ENCODE measurements around the gene WWOX. TPM values are rescaled to one million over a fixed set of nuclear protein-coding genes. Genes with fewer than 3 reads are reported as not detected.
"Not testable (repeated sequence)": the region's sequence is repeated elsewhere in the genome, so short reads cannot be mapped to it uniquely, and the experiment has no call there.

The WWOX gene
- total RNA-seq, 1 donor from 2014 or later: 13.1 TPM

DNA sequence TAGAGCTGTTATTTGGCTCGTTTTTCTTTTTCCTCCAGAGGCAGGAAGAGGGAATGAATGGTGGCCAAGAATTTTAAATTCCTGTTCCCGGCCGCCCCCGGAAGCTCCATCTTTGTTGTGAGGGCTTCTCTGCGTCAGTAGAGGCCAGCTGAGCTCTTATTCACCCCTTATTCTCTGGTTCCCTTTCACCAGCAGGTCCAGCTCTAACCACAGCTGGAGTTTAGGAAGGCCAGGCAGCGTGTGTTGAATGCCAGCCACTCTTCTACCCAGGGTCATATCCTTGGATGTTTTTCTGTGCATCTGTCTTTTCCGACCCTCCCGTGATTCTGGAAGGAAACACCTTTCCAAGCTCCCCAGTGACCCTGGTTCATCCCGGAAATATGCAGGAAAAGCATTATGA lies 570.5 kb downstream of the WWOX start:
- DNase-seq (ENCODE audit: missing footprints) (no peak), ATAC-seq (peak; percentile 67)
- intact Hi-C loops (cut with DNase I): no loop called here

DNA sequence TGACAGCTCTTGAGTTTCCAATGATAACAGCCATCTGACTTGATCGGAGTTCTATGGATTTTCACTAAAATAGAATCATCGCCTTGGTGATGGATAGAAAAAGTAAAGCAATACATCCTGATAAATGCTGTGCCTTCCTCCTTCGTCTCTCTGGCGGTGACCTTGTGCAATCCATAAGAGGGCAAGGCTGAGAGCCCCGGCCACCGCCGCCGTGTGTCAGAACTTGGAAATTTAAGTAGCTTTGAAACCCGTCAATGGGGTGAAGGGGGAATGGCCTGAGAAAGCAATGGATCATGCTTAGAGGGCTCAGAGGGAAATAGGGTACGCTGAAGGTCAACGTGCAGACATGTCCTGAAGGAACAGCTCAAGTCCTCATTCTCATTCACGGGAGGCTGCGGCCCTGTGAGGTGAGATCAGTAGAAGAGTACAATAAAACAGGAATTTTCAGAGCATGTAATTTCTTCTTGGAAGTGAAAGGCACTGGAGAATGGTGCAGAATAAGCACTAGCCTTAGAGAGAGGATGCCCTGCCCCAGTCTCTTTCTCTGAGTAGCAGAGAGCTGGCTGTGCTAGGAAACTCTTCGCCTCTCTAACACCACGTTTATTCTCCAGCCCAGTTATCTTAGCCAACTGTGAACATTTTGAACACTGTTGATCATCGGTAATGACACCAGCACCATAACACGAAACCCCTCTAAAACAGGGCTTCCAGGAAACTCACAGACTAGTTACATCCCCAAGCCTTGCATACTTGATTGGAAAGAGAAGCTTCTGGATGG lies 573.5 kb downstream of the WWOX start:
- DNase-seq (ENCODE audit: missing footprints) (no peak), ATAC-seq (no peak)
- intact Hi-C loops (cut with DNase I): no loop called here

DNA sequence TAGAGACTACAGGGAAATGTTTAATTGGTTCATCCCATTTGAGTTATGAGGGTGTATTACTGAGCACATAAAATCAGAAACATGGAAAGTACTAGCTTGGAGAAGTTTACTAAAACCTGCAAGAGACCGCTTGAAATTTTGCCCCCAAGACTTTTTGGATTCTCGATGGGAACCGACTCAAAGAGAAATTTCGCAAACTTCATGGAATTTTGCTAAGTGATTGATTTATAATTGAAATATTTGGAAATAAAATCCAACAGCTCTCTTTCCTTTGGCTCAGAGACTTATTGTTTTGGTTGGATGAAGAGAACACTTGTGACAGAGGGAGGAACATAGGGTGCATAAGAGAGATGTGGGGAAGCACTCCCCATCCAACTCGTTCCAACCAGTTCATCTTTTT lies 574.4 kb downstream of the WWOX start:
- intact Hi-C loops (cut with DNase I): no loop called here
- ATAC-seq: no peak
- DNase-seq (ENCODE audit: missing footprints): no peak

DNA sequence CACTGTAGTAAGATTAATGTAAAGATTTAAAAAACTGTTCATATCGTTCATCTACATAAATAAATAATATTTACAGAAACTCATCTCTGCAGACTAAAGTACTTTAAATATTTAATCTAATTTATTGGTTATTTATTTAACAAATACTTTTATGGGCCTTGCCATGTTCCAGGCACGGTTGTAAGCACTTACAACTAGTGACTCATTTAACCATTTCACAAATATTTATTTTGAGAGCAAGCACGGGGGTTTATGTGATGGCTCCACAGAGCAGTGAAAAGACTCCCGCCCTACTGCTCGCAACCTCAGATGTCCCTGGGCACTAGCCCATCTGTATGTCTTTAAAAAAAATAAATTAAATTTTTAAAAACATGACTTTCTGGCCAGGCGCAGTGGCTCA lies 575.9 kb downstream of the WWOX start:
- intact Hi-C loops (cut with DNase I): no loop called here
- ATAC-seq (no peak), DNase-seq (ENCODE audit: missing footprints) (no peak)

DNA sequence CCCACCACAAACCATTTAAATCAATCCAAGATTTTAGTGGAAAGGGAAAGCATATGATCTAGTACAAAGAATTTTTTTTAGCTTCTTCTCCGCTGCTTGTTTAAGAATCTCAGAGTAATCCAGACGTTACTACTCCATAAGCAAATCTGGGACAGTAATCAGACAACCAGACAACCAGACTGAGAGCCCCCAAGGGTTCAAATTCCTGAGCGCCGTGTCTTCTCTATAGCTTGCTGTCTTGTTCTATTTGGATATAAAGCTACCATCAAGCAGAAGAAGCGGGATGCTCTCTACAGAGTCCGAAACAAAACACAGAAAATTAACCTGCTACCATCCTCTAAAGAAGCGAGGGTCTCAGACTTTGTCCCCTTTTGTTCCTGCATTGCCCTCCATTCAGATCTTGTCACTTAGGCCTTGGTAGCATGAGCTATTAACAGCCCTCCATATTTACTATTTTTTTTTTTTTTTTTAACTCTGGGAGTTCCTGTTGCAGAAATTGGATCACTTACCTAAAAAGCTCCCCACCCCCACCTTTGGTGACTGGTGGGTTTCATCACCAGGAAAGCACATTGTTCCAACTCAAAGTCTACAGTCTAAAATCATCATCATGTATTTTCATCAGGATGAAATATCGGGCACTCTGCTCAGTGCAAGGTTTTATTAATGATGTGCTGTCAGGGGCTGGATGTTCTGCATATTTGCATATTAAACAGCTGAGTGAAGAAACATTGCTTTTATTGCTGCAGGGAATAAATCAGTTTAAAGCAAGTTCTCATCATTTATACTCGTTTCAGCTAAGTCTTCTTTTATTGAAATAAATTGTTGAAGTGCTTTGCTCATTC lies 576.7 kb downstream of the WWOX start:
- intact Hi-C loops (cut with DNase I): no loop called here
- ATAC-seq: no peak
- no peak for DNase-seq (ENCODE audit: missing footprints)

DNA sequence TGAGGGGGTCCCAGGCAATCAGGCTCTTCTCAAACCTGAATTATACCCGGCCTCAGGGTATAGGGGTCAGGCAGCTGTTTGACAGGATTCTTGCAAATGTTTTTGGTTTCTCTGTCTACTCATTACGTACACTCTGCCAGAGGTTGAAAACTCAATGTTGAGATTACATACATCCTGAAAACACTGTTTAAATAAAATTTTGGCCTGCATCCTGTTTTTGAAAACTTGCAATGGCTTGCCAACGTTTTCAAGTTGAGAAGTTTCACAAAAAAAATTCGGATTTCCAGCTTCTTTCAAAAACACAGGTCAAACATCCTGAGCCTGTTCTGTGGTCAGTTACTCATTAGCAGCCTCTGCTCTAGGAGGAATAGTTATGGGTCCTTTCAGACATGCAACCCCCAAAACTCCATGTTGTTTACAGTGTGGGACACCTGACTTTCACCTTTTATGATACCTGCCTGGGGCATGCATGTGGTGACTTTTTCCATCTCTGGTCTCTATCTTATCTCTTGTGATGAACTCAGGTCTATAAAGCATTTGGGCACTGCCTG lies 577.8 kb downstream of the WWOX start:
- DNase-seq (ENCODE audit: missing footprints) (no peak), ATAC-seq (no peak)
- intact Hi-C loops (cut with DNase I): no loop called here

DNA sequence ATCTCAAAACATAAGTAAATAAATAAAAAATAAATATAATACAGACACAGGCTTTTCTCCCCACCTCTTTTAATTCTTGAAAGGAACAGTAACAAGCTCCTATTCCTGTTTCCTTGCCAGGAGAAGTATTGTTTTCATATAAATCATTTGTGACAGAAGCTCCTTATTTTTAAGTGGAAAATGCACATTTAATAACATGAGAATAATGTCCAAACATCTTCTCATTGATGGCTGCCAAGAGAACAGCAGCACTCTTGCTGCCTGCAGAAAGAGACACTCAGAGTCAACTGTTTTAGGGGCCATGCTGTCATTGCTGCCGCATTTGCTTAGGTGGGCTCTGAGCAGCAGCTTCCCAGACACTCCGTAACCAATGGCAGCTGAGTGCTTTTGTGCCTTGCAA lies 580.1 kb downstream of the WWOX start:
- intact Hi-C loops (cut with DNase I): no loop called here
- ATAC-seq (no peak), DNase-seq (ENCODE audit: missing footprints) (no peak)

DNA sequence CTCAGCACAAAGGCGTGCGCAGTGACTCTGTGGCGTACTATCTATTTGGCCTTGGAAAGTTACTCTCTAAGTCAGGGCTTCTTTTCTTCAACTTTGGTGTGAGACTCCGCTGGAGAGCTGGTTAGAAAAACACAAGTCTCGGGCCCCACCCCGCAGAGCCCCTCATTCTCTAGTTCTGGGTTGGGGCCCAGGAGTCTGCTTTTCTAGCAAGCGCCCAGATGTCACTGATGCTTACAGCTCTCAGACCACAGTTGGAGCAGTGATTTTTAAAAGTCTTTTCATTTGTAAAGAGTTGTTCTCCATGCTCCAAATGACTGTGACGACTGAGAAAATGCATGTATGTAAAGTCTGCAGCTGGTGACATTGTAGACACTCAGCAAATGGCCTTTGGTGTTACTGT lies 582.3 kb downstream of the WWOX start:
- intact Hi-C loops (cut with DNase I): no loop called here
- DNase-seq (ENCODE audit: missing footprints): no peak
- no peak for ATAC-seq

DNA sequence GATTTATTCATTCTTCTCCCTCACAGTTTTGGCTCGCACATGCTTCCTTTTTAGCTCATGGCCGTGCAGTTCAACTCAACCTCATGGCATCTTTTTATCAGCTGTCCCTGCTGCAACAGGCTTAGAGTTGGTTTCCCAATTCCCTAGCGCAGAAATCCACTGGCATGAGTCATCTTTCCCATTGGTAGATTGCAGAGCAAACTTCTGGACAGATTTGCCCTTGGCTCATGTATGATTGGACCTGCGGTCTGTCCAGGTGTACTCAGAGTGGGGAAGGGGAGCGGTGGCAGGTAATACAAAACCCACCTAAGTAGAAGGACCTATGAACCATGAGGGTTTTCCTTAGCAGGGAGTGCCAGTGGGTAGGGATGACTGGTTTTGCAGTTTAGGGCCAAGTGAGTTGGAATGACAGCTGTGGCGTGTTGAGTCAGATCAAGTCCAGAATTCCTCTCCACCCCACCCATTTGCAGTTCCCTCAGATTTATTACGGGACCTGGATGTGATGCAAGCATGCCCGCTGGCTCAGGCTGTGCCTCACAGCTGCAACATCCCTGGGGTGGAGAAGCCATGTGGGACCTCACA lies 584.7 kb downstream of the WWOX start:
- DNase-seq (ENCODE audit: missing footprints) (peak; percentile 74), ATAC-seq (peak; percentile 84)
- intact Hi-C loops (cut with DNase I): no loop called here

DNA sequence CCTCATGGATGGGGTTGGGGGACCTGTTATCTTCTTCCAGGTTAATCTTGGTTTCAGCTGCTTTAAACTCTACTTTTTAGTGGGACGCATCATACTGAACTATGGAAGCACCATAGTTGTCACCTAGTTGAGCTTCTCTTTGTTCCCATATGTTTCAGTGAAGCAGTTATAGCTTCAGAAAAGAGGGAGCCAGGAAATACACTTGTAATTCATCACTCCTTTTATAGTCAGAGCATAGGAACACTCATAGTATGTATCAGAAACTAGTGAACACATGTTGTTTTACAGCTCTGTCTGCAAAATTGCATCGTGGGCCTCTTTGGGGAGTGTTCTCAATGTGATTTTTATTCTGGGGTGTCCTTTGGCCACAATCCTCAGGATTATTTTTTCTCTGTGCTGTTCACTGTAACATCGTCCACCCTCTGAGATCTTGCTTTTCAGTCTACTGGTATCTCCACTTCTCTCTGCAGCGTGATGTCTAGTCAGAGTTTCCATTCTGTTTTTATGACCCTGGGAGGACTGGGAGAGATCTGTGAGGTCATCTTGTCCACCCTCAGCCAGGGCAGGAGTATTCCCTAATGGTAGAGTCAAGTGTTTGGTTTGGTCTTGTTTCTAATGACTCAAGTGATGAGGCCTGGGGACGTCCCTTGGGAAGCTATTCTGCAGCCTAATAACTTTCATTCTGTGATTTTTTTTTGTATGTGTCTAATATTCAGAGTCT lies 585.4 kb downstream of the WWOX start:
- intact Hi-C loops (cut with DNase I): no loop called here
- DNase-seq (ENCODE audit: missing footprints) (no peak), ATAC-seq (peak; percentile 87)

DNA sequence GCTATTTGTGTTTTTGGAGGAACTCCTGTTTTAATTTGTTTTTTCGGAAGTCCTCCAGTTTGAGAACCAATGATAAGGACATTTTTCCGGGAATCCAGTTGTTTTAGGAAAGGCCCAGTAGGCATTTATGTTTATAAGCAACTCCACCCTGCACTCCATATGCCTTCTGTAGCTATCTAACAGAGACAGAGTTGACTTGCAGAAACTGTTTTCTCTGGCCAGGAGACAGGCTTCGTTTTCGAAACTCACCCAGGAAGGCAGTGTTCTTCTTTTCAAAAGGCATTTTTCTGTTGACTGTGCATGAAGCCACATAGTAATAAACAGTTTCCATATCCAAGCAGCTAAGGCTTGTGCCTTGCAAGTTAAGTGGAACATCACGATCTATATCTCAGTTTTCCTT lies 587.1 kb downstream of the WWOX start:
- intact Hi-C loops (cut with DNase I): no loop called here
- ATAC-seq: no peak
- DNase-seq (ENCODE audit: missing footprints): no peak

DNA sequence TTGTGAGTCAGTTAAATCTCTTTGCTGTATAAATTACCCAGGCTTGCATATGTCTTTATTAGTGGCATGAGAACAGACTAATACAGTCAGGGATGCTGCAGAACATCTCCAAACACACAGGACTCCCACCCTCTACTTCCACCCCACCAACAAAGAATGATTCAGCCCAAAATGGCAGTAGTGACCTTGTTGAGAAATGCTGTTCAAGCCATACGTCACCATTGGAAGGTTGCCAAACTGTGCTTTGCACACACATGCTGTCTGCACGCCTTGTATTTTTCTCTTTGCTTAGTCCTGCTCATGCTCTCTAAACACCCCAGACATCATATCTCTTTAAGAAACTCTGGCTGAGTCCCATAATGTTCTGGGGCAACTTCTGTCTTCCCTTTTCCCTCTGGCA lies 589.6 kb downstream of the WWOX start:
- DNase-seq (ENCODE audit: missing footprints): no peak
- intact Hi-C loops (cut with DNase I): no loop called here
- no peak for ATAC-seq

DNA sequence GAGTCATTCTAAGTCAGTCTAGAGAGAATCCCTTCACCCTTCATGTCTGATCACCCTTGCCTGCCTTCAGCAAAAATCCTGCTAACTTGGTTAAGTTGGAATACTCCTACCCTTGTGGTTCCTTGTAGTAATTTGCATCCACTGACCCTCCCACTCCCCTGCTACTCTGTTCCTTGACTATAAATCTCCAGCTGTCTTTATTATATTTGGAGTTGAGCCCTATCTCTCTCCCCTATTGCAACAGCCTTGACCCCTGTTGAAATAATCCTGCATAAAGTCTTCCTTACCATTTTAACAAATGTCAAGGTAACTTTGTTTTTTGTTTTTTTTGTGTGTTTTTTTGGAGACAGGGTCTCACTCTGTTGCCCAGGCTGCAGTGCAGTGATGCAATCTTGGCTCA lies 590.1 kb downstream of the WWOX start:
- intact Hi-C loops (cut with DNase I): no loop called here
- DNase-seq (ENCODE audit: missing footprints) (no peak), ATAC-seq (no peak)

DNA sequence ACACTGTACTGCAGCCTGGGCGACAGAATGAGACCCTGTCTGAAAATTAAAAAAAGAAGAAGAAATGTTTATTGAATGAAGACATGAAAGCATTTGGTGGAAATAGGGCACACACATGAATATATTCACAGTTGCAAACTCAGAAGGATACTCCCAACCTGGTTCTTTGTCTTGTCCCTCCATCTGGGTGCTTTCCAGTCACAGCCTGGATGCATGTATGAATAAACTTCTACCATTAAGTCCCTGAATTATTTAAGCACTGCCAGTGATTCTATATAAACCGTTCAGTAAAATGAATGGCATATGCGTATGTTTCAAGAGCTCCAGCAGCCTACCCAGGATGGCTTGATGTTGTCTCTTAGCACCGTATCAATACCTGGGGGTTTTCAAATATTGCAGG lies 591.1 kb downstream of the WWOX start:
- ATAC-seq (no peak), DNase-seq (ENCODE audit: missing footprints) (no peak)
- intact Hi-C loops (cut with DNase I): no loop called here

DNA sequence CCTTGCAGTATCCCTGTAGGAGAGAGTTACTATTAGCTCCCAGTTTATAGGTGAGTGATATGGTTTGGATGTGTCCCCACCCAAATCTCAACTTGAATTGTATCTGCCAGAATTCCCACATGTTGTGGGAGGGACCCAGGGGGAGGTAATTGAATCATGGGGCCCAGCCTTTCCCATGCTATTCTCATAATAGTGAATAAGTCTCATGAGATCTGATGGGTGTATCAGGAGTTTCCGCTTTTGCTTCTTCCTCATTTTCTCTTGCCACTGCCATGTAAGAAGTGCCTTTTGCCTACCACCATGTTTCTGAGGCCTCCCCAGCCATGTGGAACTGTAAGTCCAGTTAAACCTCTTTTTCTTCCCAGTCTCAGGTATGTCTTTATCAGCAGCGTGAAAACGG lies 592.3 kb downstream of the WWOX start:
- intact Hi-C loops (cut with DNase I); DNase-seq (ENCODE audit: missing footprints); ATAC-seq: not testable (repeated sequence)

DNA sequence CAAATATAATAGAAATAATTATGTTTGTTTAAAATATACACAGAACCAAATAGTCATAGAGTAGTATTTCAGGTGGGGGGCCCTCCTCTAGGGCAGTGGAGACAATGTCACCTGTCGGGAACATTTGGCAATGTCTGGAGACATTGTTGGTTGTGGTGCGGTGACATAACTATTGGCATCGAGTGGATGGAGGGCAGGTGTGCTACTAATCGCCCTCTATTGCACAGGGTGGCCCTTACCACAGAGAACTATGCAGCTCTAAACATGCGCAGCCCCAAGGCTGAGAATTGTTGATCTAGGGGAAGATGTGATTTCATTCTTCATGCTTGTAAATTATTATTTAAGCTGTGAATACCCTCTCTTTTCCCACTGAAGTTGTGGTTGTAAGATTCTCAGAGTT lies 594.0 kb downstream of the WWOX start:
- ATAC-seq (no peak), DNase-seq (ENCODE audit: missing footprints) (no peak)
- intact Hi-C loops (cut with DNase I): no loop called here

DNA sequence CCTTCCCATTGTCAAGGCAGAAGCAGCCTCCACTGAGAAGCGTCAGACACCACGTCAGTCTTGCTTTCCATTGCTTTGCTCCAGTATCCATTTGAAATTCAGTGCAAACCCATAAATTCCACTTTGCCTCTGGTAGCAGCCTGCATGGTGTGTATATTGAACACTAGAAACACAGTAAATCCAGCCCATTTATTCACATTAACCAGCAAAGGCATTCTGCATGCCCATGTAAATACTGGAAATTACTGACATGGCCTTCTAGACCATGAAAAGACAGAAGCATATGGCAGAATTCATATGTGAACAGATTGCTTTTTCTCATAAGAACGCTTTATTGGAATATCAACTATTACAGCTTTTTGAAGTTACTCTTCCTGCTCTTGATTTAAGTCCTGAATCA lies 595.0 kb downstream of the WWOX start:
- ATAC-seq (no peak), DNase-seq (ENCODE audit: missing footprints) (no peak)
- intact Hi-C loops (cut with DNase I): no loop called here

DNA sequence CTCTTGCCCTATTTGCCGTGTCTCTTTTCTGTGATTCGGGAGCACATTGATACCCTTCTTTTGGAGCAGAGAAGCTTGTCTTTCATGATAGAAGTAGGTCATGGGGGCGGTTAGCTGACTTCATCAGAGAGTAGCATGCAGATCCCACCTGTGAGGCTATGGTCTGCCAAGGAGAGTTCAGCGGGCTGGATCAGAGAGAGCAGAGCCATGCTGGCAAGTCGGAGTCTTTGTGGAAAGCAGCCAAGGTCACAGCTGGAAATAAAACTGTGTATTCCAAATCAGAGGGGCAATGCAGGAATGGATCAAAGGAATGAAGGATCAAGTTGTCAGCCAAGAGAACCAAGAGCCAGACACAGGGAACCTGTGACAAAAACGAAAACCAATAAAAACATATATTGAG lies 595.9 kb downstream of the WWOX start:
- DNase-seq (ENCODE audit: missing footprints) (no peak), ATAC-seq (no peak)
- intact Hi-C loops (cut with DNase I): no loop called here

DNA sequence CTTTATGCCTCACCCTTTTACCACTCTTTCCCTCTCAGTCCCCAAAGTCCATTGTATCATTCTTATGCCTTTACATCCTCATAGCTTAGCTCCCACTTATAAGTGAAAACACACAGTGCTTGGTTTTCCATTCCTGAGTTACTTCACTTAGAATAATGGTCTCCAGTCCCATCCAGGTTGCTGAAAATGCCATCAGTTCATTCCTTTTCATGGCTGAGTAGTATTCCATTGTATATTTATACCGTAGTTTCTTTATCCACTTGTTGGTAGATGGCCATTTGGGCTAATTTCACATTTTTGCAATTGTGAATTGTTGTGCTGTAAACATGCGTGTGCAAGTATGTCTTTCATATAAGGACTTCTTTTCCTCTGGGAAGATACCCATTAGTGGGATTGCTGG lies 597.3 kb downstream of the WWOX start:
- DNase-seq (ENCODE audit: missing footprints): no peak
- intact Hi-C loops (cut with DNase I): no loop called here
- ATAC-seq: no peak

All from Right ventricle myocardium inferior (tissue), 1 donor.